NCI-H82 treated with DMSO at 0.1 percent for 48 hours (cell line): ENCODE measurements around the gene PLEKHN1.
"Not testable (repeated sequence)": the region's sequence is repeated elsewhere in the genome, so short reads cannot be mapped to it uniquely, and the experiment has no call there.

ENCODE experiments used
- DNase-seq: peaks from one replicate; lab custom pipeline; 2025; ENCODE audit not compliant: unreplicated experiment; lab: John Stamatoyannopoulos, UW

PLEKHN1 gene

DNA sequence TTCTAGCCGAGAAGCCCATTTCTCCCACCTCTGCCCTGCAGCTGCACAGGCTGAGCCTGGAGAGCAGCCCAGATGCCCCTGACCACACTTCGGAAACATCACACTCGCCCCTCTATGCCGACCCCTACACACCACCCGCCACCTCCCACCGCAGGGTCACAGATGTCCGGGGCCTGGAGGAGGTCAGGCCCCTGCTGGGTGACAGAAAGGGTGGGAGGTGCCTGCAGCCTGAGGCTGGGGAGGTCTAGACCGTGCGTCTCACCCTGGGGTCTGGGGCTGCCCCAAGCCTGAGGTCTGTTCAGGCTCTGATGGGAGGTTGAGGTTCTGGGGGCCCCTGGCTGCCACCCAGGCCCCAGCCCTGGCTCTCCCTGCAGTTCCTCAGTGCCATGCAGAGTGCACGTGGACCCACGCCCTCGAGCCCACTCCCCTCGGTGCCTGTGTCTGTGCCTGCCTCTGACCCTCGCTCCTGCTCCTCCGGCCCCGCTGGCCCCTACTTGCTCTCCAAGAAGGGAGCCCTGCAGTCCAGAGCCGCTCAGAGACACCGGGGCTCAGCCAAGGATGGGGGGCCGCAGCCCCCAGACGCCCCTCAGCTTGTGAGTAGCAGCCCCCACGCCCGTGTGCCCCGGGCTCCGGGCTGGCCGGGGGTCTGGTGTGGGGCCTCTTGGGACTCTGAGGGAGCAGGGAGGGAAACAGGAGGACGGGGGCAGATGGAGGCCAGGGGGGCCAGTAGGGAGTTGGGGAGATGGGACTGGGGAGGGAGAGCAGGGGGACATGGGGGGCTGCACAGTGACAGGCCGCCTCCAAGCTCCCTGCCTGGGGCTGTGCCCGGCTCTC, 7.4 kb downstream of the PLEKHN1 start:
- DNase-seq, result no peak

DNA sequence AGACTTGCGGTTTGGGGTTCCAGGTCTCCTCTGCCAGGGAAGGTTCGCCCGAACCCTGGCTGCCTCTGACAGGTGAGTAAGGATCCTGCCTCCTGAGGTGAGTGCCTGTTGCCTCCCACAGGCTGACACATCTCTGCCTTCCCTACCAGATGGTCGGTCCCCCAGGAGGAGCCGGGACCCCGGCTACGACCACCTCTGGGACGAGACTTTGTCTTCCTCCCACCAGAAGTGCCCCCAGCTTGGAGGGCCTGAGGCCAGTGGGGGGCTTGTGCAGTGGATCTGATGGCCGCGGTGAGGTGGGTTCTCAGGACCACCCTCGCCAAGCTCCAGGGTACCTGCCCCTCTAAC, 8.0 kb downstream of the PLEKHN1 start:
- DNase-seq, result no peak

DNA sequence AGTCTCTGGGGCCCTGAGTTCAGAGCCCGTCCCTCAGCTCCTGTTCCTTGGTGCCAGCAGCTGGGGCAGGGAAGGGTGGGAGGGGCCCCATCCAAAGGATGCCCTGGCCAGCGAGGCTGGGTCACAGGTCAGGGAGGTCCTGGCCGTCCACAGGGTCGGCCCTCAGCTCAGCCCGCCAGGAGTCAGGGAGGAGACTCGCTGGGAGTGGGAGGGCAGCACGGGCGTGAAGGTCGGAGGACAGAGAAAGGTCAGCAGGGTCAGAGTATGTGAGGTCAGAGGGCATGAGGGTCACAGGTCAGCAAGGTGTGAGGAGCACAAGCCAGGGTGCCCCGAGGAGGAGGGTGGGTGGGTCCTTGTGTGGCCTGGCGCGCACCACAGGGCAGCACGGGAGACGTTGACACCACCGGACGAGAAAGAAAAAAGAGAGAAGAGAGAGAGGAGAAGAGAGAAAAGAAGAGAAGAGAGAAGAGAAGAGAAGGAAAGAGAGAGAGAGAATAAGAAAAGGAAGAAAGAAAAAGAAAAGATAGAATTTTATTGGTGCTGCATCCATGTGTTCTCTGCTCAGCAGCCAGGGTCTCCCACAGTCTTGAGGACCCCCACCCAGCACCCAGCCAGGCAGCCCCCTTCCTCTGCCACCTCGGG, 8.5 kb downstream of the PLEKHN1 start:
- no peak for DNase-seq

DNA sequence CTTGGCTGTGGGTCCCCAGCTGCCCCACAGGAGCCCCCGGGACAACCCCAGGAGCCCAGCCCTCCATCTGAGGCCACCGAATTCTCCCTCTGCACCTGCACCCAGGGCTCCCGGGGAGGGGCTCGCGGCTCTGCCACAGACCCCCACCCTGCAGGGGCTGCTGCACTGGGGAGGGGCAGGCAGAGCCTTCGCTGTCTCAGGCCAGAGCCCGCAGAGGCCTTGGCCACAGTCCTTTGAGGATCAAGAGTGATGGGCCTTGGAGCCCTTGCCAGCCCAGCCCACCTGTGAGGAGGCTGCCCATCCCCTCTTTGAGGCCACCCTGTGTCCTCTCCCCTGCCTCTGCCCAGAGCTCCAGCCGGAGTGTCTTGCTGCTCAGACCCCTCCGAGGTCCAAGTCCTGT, 9.1 kb downstream of the PLEKHN1 start:
- no peak for DNase-seq

DNA sequence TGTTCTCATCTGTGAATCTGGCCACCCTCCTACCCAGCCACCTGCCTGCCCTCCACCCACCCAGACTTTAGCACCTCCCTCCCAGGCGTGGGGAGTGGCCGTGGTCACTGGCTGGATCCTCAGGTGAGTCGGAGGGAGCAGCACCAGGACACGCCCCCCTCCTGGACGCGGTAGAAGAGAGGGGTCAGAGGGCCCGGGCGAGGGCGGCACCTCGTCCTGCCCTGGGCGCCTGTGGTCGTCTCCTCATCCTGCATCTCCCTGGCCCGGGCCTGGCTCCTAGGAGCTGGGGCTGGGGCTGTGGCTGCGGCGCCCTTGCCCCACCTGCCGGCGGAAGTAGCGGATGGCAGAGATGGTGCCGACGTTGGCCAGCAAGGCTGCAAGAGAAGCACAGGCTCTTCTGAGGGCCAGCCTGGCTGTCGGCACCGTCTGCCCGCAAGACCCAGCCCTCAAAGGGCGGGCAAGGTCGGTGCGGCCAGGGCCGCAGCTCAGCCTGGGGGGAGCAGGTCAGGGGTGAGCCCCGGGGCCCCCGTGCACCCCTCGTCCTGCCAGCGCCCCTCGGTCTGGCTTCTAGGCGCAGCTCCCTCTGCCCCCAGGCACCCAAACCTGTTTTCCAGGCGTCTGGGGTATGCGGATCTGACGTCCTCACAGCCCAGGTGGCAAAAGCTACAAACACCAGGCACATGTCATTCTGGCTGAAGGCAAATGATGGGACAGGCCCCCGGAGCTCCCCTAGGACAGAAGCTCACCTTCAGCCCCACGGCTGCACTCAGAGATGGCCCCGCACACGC, 9.8 kb downstream of the PLEKHN1 start:
- peak; percentile 29 for DNase-seq

DNA sequence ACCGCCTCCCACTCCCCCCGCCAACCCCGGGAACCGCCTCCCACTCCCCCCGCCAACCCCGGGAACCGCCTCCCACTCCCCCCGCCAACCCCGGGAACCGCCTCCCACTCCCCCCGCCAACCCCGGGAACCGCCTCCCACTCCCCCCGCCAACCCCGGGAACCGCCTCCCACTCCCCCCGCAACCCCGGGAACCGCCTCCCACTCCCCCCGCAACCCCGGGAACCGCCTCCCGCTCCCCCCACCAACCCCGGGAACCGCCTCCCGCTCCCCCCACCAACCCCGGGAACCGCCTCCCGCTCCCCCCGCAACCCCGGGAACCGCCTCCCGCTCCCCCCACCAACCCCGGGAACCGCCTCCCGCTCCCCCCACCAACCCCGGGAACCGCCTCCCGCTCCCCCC, 10.5 kb downstream of the PLEKHN1 start:
- not testable (repeated sequence) for DNase-seq

DNA sequence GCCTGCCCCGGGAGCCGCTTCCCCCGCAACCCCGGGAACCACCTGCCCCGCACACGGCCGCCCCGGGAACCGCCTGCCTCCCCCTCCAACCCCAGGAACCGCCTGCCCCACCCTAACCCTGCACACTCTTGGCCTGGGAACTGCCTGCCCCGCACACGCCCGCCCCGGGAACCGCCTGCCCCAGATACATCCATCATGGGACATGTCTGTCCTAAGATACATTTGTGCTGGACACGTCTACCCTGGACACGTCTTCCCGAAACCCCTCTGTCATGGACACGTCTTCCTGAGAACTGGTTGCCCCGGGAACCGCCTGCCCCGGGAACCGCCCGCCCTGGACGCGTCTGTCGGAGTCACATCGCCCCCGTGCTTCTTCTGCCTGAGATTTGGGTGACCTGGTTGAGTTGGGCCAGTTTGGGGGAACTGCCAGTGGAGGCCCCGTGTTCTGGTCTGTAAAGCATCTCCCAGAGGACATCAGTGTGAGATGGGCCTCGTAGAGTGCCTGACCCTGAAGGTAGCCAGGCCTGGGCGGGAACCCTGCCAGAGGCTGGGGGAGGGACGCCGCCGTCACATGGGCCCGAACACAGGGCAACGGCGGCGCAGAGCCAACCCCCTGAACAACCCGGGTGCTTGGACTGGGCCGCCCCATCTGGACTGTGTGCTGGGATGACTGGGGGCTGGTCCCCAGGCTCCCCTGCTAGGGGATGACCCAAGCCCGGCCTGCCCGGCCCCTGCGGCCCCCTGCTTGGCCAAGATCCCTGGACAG, 12.0 kb downstream of the PLEKHN1 start:
- no peak for DNase-seq

DNA sequence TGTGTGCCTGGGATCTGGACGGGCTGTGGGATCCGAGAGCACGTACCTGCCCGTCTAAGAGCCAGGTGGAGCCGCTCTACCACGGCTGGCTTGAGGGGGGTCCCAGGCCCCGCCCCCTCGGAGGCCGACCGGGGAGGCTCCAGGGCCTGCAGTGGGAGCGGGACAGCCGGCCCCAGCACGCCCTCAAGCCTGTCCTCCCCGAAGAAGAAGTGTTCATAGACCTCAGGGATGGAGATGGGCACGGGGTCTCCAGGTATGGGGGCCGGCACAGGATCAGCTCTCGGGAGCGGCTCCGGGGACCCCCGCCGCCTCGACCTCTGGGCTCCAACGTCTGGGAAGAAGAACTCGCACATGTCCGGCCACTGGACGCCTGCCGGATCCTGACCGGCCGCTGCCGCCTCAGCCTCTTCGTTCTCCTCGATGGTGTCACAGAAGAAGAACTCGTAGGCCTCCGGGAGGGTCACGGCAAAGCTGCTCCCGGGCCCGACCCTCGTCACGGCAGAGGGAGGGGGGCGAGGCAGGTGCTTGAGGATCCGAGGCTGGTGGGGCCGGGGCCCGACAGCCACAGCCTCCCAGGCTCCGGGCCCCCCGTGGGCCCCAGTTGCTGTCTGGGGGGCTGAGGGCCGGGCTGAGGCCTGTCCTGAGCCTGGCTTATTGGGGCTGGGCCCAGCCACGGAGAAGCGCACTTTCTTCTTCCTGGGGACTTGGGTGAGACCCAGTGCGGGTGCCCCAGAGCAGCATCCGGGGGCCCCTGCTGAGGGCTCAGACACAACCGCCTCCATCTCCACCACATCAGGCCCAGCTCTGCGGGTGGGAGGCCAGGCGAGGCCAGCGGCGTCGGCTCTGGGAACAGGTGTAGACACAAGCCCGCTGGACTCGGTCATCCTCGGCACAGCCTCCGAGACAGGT, 12.8 kb downstream of the PLEKHN1 start:
- DNase-seq, result no peak

DNA sequence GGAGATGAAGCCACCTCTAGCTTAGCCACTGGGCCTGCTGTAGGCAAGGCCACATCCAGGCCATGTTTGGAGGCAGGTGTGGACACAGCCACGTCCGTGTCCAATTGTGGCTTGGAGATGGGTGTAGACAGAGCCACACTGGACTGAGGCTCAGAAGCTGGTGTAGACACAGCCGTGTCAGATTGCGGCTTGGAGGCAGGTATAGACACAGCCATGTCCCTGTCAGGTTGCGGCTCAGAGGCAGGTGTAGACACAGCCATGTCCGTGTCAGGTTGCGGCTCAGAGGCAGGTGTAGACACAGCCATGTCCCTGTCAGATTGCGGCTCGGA, 13.4 kb downstream of the PLEKHN1 start:
- DNase-seq, result no peak

DNA sequence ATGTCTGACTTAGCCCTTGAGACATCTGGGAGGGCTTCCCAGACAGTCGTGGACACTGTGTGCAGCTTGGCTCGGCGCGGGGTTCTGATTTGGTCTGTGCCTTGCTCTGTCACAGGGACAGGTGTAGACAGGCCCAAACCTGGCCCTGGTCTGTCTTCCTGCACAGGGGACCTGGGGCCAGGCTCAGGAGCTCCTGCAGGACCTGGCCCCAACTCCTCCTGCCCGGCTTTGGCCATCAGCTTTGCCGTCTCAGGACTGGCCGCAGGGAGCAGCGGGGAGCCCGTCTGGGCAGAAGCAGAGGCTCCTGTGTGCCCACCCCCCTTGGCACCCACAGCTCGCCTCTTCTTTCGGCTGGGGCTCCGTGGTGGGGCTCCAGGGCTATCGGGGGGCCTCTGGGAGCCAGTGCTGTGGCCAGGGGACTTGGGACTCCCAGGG, 13.9 kb downstream of the PLEKHN1 start:
- DNase-seq, result no peak

DNA sequence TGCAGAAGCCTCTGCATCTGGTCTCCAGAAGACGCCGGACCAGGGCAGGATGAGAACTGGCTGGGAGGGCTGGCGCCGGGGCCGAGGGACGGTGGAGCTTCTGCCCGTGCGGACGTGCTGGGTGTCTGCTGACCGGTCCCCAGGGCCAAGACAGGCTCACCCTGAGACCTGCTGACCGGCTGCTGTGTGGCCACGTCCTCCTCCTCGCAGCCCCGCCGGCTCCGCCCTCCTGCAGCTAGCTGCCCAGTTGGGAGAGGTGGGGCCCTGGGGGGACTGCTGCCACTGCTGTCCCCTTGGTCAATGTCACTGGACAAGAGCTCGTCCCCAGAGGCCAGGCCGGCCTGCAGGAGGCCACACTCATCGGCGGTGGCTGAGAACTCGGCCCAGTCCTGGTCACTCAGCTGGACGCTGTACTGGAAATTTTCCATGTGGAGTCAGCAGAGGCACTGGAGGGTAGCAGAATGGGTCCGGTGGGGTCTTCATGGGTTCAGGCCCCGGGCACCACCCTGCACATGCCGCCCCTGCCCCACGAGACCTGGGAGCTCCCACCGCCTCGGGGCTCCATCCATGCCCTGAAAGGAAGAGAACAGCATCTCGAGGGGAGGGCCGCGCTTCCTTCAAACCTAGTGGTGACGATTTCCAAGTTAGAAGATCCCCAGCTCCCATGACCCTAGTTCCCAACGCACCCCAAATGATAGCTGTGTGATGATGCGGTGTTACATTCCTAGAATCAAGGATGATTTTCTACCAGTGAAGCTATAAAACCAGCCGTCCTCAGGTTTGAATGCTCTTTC, 14.5 kb downstream of the PLEKHN1 start:
- DNase-seq, result no peak

DNA sequence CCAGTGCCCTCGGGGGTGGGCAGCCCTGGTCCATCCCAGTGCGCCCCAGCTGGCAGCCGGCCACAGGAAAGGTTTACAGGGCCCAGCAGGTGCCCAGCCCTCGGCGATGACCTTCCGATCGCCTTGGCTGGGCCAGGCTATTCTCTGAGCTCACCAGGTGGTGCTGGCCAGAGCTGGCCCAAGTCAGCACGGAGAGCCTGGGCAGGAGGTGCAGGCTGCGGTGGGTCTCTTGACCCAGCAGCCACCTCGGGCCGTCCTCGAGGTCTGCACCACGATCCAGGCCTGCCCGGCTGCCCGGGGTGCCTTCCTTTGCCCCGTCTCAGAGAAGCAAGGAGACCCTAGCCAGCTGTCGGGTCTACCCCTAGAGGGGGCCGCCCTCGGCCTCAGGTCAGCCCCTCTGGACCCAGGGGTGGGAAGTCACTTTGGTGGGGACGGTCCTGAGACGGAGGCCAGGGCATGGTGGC, 15.2 kb downstream of the PLEKHN1 start:
- DNase-seq, result no peak

DNA sequence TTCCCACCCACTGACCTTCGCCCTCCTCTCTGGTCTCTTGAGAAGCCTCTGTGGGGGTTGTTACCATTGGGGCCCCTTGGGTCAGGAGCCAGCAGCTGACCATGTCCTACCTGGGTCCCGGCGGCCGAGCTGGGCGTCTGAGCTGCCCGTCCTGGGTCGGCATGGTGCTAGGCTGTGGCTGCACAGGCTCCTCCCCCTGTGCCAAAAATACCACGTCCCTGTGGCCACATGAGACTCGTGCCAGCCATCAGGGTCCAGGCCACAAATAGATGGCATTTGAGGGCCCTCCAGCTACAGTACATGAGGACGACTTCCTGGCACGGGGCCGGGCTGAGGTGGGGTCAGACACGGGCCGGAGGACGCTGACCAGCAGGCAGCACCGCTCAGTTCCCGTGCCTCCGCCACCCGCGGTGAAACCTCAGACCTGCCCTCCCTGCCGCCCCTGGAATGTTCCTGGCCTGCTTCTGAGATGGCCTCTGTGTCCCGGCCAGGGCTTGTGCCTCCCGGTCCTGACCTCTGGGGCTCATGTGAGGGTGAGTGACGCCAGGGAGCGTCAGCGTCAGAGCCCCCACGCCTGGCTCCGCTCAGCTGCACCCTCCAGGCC, 15.8 kb downstream of the PLEKHN1 start, which contains the start of gene PERM1:
Gene PERM1 (minus strand): TSS at position 139 of the 604 bp plus-strand sequence. CDS start 1,064 bp downstream, outside the sequence.
- DNase-seq, result no peak

DNA sequence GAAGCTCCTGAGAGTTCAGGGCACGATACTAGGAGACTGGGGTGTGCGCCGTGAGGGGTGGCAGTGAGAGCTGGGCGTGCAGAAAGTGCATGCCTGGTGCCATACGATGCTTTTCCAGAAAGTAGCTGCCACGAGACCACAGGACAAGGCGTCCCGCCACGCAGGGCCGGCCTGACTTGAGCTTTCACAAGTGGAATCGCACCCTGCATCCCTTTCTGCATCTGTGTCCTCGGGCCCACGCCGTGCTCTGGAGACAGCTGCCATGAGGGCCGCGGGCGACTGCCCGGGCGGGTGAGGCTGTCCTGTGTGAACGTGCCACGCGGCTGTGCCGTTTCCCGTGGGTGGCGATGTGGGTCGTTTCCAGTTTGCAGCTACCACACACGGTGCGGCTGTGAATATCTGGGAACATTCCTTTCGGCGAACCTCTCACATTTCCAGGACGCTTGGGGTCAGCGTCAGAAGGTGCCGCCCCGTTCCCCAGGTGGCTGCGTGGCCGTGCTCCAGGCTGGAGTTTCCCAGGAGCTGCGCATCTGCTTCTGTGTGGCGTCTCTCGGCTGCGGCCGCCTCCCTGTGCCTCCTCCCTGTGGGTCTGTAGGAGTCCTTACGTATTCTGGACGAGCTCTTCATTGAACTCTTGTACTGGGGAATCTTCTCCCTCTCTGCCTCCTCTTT, 16.6 kb downstream of the PLEKHN1 start:
- no peak for DNase-seq

DNA sequence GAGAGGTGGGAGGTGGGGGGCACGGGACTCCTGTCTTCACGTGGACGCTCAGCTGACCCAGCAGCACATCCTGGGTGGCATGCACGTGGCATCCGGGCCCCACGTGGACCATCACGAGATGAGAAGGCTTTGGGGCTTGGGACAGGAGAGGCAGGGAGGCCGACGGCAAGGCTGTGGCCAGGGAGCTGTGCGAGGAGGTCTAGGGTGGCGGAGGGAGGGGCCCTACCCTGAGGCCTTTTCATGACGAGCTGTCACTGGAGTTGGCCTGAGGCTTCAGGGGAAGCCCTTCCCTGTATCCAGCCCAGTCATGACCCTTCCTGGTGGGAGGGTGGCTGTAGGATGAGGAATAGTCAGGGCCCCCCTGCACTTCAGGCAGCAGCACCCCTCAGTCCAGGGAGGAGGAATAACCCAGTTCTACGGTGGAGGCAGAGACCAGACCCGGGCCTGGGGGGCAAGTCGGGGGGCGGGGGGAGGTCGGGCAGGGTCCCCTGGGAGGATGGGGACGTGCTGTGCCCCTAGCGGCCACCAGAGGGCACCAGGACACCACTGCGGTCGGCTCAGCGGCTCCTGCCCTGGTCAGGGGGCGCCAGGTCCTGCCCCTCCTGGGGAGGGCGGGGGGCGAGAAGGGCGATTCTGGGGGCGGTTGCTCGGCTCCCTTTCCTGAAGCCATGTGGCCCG, 17.7 kb downstream of the PLEKHN1 start:
- DNase-seq, result no peak

DNA sequence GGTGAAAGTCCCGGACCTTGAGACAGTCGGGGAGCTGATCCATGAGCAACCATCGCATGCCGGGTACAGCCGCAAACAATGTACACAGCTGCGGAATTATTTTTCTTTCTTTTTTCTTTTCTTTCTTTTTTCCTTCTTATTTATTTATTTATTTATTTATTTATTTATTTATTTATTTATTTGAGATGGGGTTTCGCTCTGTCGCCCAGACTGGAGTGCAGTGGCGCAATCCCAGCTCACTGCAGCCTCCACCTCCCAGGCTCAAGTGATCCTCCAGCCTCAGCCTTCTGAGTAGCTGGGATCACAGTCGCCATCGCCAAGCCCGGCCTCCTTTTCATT, 18.2 kb downstream of the PLEKHN1 start:
- no peak for DNase-seq

DNA sequence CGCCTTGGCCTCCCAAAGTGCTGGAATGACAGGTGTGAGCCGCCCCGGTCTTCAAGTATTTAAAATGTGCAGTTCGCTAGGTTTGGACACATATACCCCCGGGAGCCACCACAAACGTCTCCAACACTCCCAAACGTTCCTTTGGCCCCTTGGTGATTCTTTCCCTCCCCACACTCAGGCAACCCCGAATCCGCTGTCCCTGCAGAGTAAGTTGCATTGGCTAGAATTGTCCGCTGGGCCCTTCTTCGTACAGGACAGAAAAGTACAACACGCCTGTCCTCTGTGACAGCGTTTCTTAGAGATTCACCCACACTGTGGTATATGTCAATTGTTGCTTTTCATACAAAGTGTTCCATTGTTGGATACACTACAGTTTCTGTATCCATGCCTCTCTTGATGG, 18.8 kb downstream of the PLEKHN1 start:
- DNase-seq, result no peak

DNA sequence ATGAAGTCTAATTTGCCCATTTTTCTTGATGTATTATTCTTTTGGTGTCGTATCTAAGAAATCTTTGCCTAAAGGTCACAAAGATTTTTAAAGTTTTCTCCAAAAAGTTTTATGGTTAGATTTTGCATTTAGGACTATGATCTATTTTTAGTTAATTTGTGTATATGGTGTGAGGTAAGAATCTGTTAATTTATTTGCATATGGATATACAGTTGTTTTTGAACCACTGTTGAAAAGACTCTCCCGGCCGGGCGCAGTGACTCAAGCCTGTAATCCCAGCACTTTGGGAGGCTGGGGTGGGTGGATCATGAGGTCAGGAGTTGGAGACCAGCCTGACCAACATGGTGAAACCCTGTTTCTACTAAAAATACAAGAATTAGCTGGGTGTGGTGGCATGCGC, 21.8 kb downstream of the PLEKHN1 start:
- not testable (repeated sequence) for DNase-seq
